Measurements from ENCODE around the gene NRARP.

NRARP gene

DNA sequence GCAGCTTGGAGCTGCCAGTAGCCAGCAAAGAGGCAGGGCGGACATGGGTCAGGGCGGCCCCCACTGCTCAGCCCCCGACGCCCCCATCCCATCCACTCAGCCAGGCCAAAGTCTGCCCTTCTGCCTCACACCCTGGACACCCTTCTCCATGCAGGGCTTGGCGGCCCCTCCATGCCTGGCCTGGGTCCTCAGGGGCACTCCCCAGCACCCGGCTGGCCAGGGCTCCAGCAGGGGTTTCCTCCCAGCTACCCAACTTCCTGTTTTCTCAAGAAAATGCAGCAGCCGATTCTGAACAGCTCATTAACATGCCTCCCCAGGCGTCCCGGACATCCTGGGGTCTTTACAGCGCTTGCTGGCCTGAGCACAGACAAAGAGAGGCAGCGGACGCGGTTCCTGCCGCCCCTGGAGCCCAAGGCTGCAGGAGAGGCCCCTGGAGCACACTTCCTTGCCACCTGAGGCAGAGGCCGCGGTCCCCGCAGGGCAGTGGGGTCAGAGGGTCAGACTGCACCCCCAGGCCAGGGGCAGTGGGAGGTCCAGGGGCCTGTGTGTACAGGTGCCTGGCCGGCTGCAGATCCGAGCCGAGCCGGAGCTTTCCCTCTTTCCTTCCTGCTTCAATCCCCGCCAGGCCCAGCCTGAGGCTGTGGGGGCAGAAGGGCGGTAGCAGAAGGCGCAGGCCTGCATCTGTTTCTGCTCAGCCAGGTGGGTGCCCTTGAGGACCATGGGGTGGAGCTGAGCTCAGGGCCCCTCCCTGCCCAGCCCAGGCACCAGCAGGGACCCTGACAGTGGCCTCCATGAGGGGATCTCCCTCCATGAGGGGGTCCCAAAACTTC is 18.7 kb upstream of the NRARP start:
- H3K9me3 ChIP-seq (replicated peaks; ENCODE audit: low read length): no peaks in the 10 kb centered on the region
- H3K4me3 ChIP-seq (ENCODE audit: low read length): no peak overlapping the region
- H3K4me2 ChIP-seq (ENCODE audit: low read length): no peak overlapping the region
- H3K9ac ChIP-seq (ENCODE audit: low read depth, low read length): no peak overlapping the region
- H3K4me1 ChIP-seq (ENCODE audit: control insufficient read depth, insufficient read depth, low read length): peaks cover 7% of the 10 kb centered on the region
- no peaks in the 10 kb centered on the region for H3K27me3 ChIP-seq (ENCODE audit: control insufficient read depth, insufficient read depth, low read length)
- H3K36me3 ChIP-seq (ENCODE audit: insufficient read depth, low read length): no peaks in the 10 kb centered on the region

GRCh38 chr9:137319739-137320551 is 17.9 kb upstream of the NRARP start:
- Histone ChIP-seq H3K27me3 (ENCODE audit: control insufficient read depth, insufficient read depth, low read length) (no peaks in the 10 kb centered on the region), H3K36me3 (ENCODE audit: insufficient read depth, low read length) (no peaks in the 10 kb centered on the region), H3K4me2 (ENCODE audit: low read length) (no peak overlapping the region), H3K4me3 (ENCODE audit: low read length) (no peak overlapping the region), H3K9me3 (replicated peaks; ENCODE audit: low read length) (no peaks in the 10 kb centered on the region), H3K4me1 (ENCODE audit: control insufficient read depth, insufficient read depth, low read length) (peaks cover 7% of the 10 kb centered on the region), H3K9ac (ENCODE audit: low read depth, low read length) (no peak overlapping the region)

- no peak overlapping the region for H3K9ac ChIP-seq (ENCODE audit: low read depth, low read length)
Observed at GRCh38 chr9:137319011-137319738, 17.1 kb upstream of the NRARP start.

GRCh38 chr9:137318602-137319001 is 16.5 kb upstream of the NRARP start:
- Histone ChIP-seq H3K27me3 (ENCODE audit: control insufficient read depth, insufficient read depth, low read length) (no peaks in the 10 kb centered on the region), H3K4me1 (ENCODE audit: control insufficient read depth, insufficient read depth, low read length) (peaks cover 7% of the 10 kb centered on the region), H3K4me3 (ENCODE audit: low read length) (no peak overlapping the region), H3K9ac (ENCODE audit: low read depth, low read length) (no peak overlapping the region), H3K4me2 (ENCODE audit: low read length) (peak overlapping the region; percentile 50), H3K36me3 (ENCODE audit: insufficient read depth, low read length) (no peaks in the 10 kb centered on the region), H3K9me3 (replicated peaks; ENCODE audit: low read length) (no peaks in the 10 kb centered on the region)

More at GRCh38 chr9:137319011-137319738, 17.1 kb upstream of the NRARP start:
- no peaks in the 10 kb centered on the region for H3K9me3 ChIP-seq (replicated peaks; ENCODE audit: low read length)
- H3K4me1 ChIP-seq (ENCODE audit: control insufficient read depth, insufficient read depth, low read length): peaks cover 7% of the 10 kb centered on the region
- peak overlapping the region; percentile 50 for H3K4me2 ChIP-seq (ENCODE audit: low read length)
- no peak overlapping the region for H3K4me3 ChIP-seq (ENCODE audit: low read length)
- no peaks in the 10 kb centered on the region for H3K27me3 ChIP-seq (ENCODE audit: control insufficient read depth, insufficient read depth, low read length)
- no peaks in the 10 kb centered on the region for H3K36me3 ChIP-seq (ENCODE audit: insufficient read depth, low read length)

GRCh38 chr9:137317718-137318511 is 15.8 kb upstream of the NRARP start:
- Histone ChIP-seq H3K36me3 (ENCODE audit: insufficient read depth, low read length) (no peaks in the 10 kb centered on the region), H3K27me3 (ENCODE audit: control insufficient read depth, insufficient read depth, low read length) (no peaks in the 10 kb centered on the region), H3K9ac (ENCODE audit: low read depth, low read length) (no peak overlapping the region), H3K4me2 (ENCODE audit: low read length) (no peak overlapping the region), H3K9me3 (replicated peaks; ENCODE audit: low read length) (no peaks in the 10 kb centered on the region), H3K4me3 (ENCODE audit: low read length) (no peak overlapping the region), H3K4me1 (ENCODE audit: control insufficient read depth, insufficient read depth, low read length) (peaks cover 7% of the 10 kb centered on the region)

GRCh38 chr9:137317021-137317717 is 15.1 kb upstream of the NRARP start:
- no peaks in the 10 kb centered on the region for H3K27me3 ChIP-seq (ENCODE audit: control insufficient read depth, insufficient read depth, low read length)
- H3K9me3 ChIP-seq (replicated peaks; ENCODE audit: low read length): no peaks in the 10 kb centered on the region
- H3K36me3 ChIP-seq (ENCODE audit: insufficient read depth, low read length): no peaks in the 10 kb centered on the region
- H3K4me3 ChIP-seq (ENCODE audit: low read length): no peak overlapping the region
- H3K4me2 ChIP-seq (ENCODE audit: low read length): no peak overlapping the region
- H3K4me1 ChIP-seq (ENCODE audit: control insufficient read depth, insufficient read depth, low read length): peaks cover 7% of the 10 kb centered on the region
- no peak overlapping the region for H3K9ac ChIP-seq (ENCODE audit: low read depth, low read length)

DNA sequence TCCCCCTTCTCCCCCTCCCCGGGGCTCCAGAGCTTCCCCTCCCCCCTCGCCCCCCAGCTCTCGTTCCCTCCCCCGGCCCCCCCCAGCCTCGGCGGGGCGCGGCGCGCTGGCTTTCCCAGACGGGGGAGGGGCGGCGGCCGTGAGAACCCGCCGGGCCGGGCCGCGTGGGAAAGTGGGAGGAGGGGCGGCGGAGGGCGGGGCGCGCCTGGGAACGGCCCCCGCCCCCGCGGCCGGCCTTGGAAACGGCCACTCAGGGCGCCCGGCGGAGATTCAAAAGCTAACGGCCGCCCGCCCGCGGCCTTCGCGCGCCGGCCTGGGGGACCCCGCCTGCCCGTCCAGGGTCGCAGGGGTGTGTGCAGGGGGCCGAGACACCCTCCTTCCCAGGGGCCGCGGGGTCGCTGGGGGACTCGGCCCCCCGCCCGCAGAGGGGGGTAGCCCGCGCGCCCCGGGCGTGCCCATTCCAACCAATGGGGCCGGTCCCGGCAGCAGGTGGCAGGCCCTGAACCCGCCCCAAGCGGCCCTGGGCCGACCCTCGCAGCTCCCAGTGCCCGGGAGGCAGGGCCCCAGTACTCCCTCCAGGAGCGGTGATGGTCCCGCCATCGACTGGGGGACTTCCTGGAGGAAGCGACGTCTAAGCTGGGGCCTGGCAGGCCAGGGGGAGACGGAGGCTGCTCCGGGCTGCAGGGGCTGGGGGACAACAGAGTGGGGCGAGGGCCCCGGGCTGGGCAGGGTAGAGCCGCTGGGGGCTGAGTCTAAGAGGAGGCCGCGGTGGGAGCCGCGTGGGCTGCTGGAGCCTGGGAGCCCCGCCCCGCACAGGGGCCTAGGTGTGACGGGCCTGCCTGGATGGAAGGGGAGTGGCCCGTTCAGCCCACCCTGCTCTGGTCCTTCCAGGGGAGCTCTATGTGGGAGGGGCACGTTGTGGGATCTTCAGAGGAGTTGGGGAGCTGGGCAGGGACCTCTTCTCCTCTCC is 14.2 kb upstream of the NRARP start:
- H3K27me3 ChIP-seq (ENCODE audit: control insufficient read depth, insufficient read depth, low read length): no peaks in the 10 kb centered on the region
- peak overlapping the region; percentile 51 for H3K4me3 ChIP-seq (ENCODE audit: low read length)
- H3K9me3 ChIP-seq (replicated peaks; ENCODE audit: low read length): no peaks in the 10 kb centered on the region
- peak overlapping the region; percentile 58 for H3K4me2 ChIP-seq (ENCODE audit: low read length)
- peak overlapping the region; percentile 11 for H3K9ac ChIP-seq (ENCODE audit: low read depth, low read length)
- peaks cover 7% of the 10 kb centered on the region for H3K4me1 ChIP-seq (ENCODE audit: control insufficient read depth, insufficient read depth, low read length)
- H3K36me3 ChIP-seq (ENCODE audit: insufficient read depth, low read length): no peaks in the 10 kb centered on the region

DNA sequence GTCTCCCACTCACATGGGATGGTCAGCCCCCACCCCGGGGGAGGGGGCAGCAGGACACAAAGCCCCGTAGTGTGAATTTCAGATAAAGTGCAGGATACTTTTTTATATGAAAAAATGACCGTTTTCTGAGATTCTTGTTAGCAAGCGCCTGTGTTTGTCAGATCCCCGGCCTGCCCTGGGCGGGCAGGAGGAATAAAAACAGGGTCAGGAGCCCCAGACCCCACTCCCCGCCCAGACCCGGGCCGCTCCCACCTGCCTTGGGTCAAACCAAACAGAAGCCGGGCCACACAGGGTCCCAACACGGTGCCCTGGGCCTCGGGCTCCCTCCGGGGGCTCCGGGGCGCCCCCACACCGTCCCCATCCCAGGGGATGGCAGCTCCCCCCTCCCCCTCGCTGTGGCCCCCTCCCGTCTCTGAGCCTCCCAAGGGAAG is 13.5 kb upstream of the NRARP start:
- Histone ChIP-seq H3K27me3 (ENCODE audit: control insufficient read depth, insufficient read depth, low read length) (no peaks in the 10 kb centered on the region), H3K4me2 (ENCODE audit: low read length) (no peak overlapping the region), H3K4me3 (ENCODE audit: low read length) (no peak overlapping the region), H3K4me1 (ENCODE audit: control insufficient read depth, insufficient read depth, low read length) (peaks cover 7% of the 10 kb centered on the region), H3K9me3 (replicated peaks; ENCODE audit: low read length) (no peaks in the 10 kb centered on the region), H3K9ac (ENCODE audit: low read depth, low read length) (no peak overlapping the region), H3K36me3 (ENCODE audit: insufficient read depth, low read length) (no peaks in the 10 kb centered on the region)

DNA sequence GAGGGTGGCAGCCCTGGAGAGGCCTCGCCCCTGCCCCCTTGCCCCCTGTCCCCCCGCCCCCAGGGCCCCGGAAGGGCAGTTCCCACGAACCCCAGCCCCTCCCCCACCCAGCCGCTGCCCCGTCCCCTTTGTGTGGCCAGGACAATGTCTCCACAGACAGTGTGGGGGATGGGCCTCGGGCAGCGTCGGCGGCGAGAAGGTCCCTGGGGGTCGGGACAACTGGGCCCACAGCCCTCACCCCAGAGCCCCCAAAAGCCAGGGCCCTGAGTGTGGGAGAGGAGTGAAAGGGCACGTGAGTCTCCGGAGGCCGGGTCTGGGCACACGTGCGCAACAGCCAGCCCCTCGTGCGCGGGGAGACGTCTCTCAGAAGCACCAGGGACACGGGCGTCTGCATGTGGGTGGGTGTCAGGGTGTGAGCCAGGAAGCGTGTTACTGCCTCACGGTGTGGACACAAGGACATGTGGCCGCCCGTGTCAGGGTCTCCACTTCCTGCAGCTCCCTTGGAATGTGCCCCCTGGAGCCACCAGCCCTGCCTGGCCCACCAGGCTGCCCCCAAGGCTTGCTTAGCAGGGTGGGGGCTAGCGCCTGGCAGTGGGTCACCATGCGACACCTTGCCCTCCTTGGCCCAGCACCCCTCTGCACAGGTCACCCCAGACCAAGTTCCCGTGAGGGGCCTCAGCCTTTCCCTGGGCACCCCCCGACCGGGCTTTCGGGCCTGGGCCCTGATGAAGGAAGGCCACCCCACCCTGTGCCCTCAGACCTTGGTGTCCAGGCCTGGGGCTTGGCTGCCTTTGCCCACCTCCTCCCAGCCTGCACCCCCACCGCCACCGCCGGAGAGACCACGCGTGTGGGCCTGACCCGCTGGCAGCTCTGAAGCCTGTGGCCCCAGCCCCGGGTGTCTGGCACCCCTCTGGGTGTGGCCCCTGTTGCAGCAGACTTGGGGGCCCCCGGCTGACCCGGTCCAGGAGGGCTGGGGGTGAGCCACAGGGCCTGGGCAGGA is 12.8 kb upstream of the NRARP start:
- H3K36me3 ChIP-seq (ENCODE audit: insufficient read depth, low read length): no peaks in the 10 kb centered on the region
- no peaks in the 10 kb centered on the region for H3K27me3 ChIP-seq (ENCODE audit: control insufficient read depth, insufficient read depth, low read length)
- no peak overlapping the region for H3K4me2 ChIP-seq (ENCODE audit: low read length)
- no peak overlapping the region for H3K9ac ChIP-seq (ENCODE audit: low read depth, low read length)
- H3K9me3 ChIP-seq (replicated peaks; ENCODE audit: low read length): no peaks in the 10 kb centered on the region
- peaks cover 7% of the 10 kb centered on the region for H3K4me1 ChIP-seq (ENCODE audit: control insufficient read depth, insufficient read depth, low read length)
- no peak overlapping the region for H3K4me3 ChIP-seq (ENCODE audit: low read length)

Measured in skeletal muscle satellite cell (primary cell).